Measurements from ENCODE around the gene DAGLA.
A peak's percentile ranks its signal among the peaks of the same experiment; 100 is the strongest.

- TF ChIP-seq CTCF (IDR thresholded peaks at IDR 0.05): peak; percentile 85
- TF ChIP-seq ESRRA (CRISPR knock-in tag; IDR thresholded peaks at IDR 0.05; ENCODE audit: borderline replicate concordance): no peak
- TF ChIP-seq TP53 (CRISPR knock-in tag; IDR thresholded peaks at IDR 0.05): no peak
- TF ChIP-seq ZBTB21 (CRISPR knock-in tag; IDR thresholded peaks at IDR 0.05; ENCODE audit: borderline replicate concordance): no peak
- TF ChIP-seq OVOL2 (CRISPR knock-in tag; IDR thresholded peaks at IDR 0.05; ENCODE audit: borderline replicate concordance): no peak
- no peak for TF ChIP-seq SP1 (CRISPR knock-in tag; conservative IDR thresholded peaks at IDR 0.05)
- no peak for TF ChIP-seq USF2 (CRISPR knock-in tag; IDR thresholded peaks at IDR 0.05)
- no peak for TF ChIP-seq ZSCAN18 (CRISPR knock-in tag; IDR thresholded peaks at IDR 0.05)
- no peak for TF ChIP-seq SMAD3 (CRISPR knock-in tag; IDR thresholded peaks at IDR 0.05; ENCODE audit: borderline replicate concordance)
- TF ChIP-seq MAX (CRISPR knock-in tag; IDR thresholded peaks at IDR 0.05): no peak
- TF ChIP-seq AFF4 (CRISPR knock-in tag; IDR thresholded peaks at IDR 0.05; ENCODE audit: borderline replicate concordance): no peak
- TF ChIP-seq ZNF263 (CRISPR knock-in tag; IDR thresholded peaks at IDR 0.05; ENCODE audit: low read depth): no peak
- TF ChIP-seq CREB1 (CRISPR knock-in tag; IDR thresholded peaks at IDR 0.05): no peak
- no peak for TF ChIP-seq ZNF232 (CRISPR knock-in tag; IDR thresholded peaks at IDR 0.05)
These were observed 67.2 kb downstream of the DAGLA start for GRCh38 chr11:61747192-61747966.

Measured in WTC11 (cell line).